CD4-positive, alpha-beta T cell treated with Interleukin-10 for 1 hour (primary cell): ENCODE measurements around the gene FOXD3.

ENCODE experiments used
- DNase-seq: peaks from one replicate; pipeline ENCODE4 v3.0.0-alpha.2; 2020

The FOXD3 gene

GRCh38 chr1:63362578-63362977 is 40.2 kb downstream of the FOXD3 start:
- no peak for DNase-seq

GRCh38 chr1:63363014-63363413 is 40.6 kb downstream of the FOXD3 start:
- DNase-seq = no peak

GRCh38 chr1:63366908-63367214 is 44.5 kb downstream of the FOXD3 start:
- no peak for DNase-seq

GRCh38 chr1:63367215-63368103 is 45.1 kb downstream of the FOXD3 start, which contains the start of gene ALG6:
ALG6 (plus strand) TSS chr1:63367627; CDS start chr1:63370978, 3,351 bp downstream.
- DNase-seq = peak; percentile 92

- DNase-seq = no peak
These were observed 45.8 kb downstream of the FOXD3 start for GRCh38 chr1:63368131-63368530.
